Esophagus muscularis mucosa (tissue), 4 donors: ENCODE results near the gene CMPK1.

Experiments
- CTCF ChIP-seq, 3 experiments: fragments of 200-600 bp in 2 of 3; fragments of 450-650 bp in 1 of 3; sonication (generic) in 2 of 3; IDR thresholded peaks; one replicate each; pipeline ENCODE4 v1.5.1; 2017 to 2019; ENCODE audit warnings: antibody characterized with exemption in 3 of 3, mild to moderate bottlenecking in 2 of 3, moderate library complexity in 1 of 3
- EP300 ChIP-seq: sonication (generic); formaldehyde crosslinking; IDR thresholded peaks from one replicate; pipeline ENCODE4 v1.6.1; 2017; ENCODE audit warnings: antibody characterized with exemption
- POLR2A ChIP-seq: fragments of 450-650 bp; IDR thresholded peaks from one replicate; pipeline ENCODE4 v1.6.1; 2017; ENCODE audit warnings: antibody characterized with exemption, moderate library complexity, mild to moderate bottlenecking, low read depth

DNA sequence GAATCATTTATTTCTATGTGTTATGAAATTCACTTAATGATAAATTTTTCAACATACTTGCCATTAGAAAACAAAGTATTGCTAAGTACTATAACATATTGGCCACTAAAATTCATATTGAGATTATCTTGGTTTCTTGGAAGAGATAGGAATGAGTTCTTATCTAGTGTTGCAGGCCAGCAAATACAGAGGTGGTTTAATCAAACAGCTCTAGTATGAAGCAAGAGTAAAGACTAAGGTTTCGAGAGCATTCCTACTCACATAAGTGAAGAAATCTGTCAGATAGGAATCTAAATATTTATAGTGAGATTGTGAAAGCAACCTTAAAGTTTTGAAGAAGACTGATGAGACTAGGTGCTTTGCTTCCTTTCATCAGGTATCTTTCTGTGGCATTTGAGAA is 44.6 kb downstream of the CMPK1 start:
- TF ChIP-seq POLR2A (no peak), CTCF (IDR thresholded peaks at IDR 0.05) (no peak), EP300 (no peak)
